GM23338 (cell line): ENCODE measurements around the gene NUP107.

Experiments used
- CREB1 ChIP-seq: fragments of 250-450 bp; sonication (Bioruptor Pico); IDR thresholded peaks from 2 replicates; pipeline ENCODE4 v1.5.0; 2020; ENCODE audit warnings: low read depth, mild to moderate bottlenecking, moderate library complexity
- CTCF ChIP-seq, 2 experiments: fragments of 200-600 bp in 1 of 2; sonication (generic) in 1 of 2; conservative IDR thresholded peaks; 2 replicates each; pipeline versions ENCODE4 v1.5.1 to v1.6.1; 2016 to 2017; ENCODE audit warnings: antibody characterized with exemption in 2 of 2, low read depth in 2 of 2, mild to moderate bottlenecking in 2 of 2, moderate library complexity in 1 of 2
- EZH2 ChIP-seq: fragments of 200-600 bp; sonication (generic); IDR thresholded peaks from one replicate; pipeline ENCODE4 v1.8.0; 2017; ENCODE audit warnings: antibody characterized with exemption, mild to moderate bottlenecking, low read depth; ENCODE audit not compliant: unreplicated experiment
- EZH2phosphoT487 ChIP-seq: fragments of 200-600 bp; sonication (generic); IDR thresholded peaks from one replicate; pipeline ENCODE4 v1.8.1; 2018; ENCODE audit warnings: antibody characterized with exemption; ENCODE audit not compliant: unreplicated experiment
- JUNB ChIP-seq: IDR thresholded peaks from one replicate; pipeline ENCODE4 v1.6.1; 2016; ENCODE audit warnings: antibody characterized with exemption; ENCODE audit not compliant: unreplicated experiment
- NANOG ChIP-seq: IDR thresholded peaks from 2 replicates; pipeline ENCODE4 v1.6.1; 2016; ENCODE audit warnings: antibody characterized with exemption, borderline replicate concordance
- POLR2AphosphoS5 ChIP-seq: IDR thresholded peaks from 2 replicates; pipeline ENCODE4 v1.6.1; 2016; ENCODE audit warnings: antibody characterized with exemption, low read depth
- REST ChIP-seq: IDR thresholded peaks from one replicate; pipeline ENCODE4 v1.6.1; 2018; ENCODE audit warnings: antibody characterized with exemption; ENCODE audit not compliant: unreplicated experiment
- STAT1 ChIP-seq: IDR thresholded peaks from one replicate; pipeline ENCODE4 v1.6.1; 2016; ENCODE audit warnings: antibody characterized with exemption; ENCODE audit not compliant: unreplicated experiment

- TF ChIP-seq CTCF (conservative IDR thresholded peaks at IDR 0.05; ENCODE audit: low read depth in 2 of 2) = no peak
- TF ChIP-seq EZH2phosphoT487 = no peak
- no peak for TF ChIP-seq REST
- no peak for TF ChIP-seq CREB1 (CRISPR knock-in tag)
- no peak for TF ChIP-seq POLR2AphosphoS5
- no peak for TF ChIP-seq EZH2
- no peak for TF ChIP-seq STAT1
- no peak for TF ChIP-seq NANOG
- no peak for TF ChIP-seq JUNB
Measured at GRCh38 chr12:68675101-68675842, 11.5 kb upstream of the NUP107 start.
